ENCODE results near the gene CHAC1.

Gene CHAC1

DNA sequence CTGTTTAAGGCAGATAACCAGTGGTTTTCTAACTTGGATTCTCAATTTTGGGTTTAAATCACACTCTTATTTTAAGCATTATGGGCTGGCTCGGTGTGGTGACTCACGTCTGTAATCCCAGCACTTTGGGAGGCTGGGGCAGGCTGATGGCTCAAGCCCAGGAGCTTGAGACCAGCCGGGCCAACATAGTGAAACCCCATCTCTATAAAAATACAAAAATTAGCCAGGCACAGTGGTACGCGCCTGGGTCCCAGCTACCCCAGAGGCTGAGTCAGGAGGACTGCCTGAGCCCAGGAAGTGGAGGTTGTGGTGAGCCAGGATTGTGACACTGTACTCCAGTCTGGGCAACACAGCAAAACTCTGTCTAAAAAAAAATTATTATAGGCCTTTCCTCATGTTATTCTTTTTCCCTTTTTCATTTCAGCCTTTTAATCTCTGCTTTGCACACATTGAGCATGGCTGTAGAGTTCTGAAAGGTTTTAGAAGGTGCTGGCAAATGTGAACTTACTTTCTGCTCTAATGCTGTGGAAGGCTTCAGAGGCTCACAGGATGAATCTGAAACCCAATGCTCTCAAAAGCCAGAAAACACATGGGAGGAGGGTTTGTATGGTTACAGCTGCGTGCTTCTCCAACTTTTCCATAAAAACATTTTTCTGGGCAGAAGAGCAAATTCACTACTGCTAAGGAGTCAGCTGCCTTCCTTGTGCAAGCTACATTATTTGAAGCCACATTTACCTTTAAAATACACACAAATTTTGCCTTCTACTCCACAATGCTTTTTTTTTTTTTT lies 32.5 kb downstream of the CHAC1 start:
- DNase-seq (ENCODE audit: low read depth) = no peak

- DNase-seq (ENCODE audit: low read depth) = no peak
Measured at GRCh38 chr15:40986820-40987219, 33.5 kb downstream of the CHAC1 start.

GRCh38 chr15:40988156-40988555 lies 34.9 kb downstream of the CHAC1 start:
- DNase-seq (ENCODE audit: low read depth) = no peak

DNA sequence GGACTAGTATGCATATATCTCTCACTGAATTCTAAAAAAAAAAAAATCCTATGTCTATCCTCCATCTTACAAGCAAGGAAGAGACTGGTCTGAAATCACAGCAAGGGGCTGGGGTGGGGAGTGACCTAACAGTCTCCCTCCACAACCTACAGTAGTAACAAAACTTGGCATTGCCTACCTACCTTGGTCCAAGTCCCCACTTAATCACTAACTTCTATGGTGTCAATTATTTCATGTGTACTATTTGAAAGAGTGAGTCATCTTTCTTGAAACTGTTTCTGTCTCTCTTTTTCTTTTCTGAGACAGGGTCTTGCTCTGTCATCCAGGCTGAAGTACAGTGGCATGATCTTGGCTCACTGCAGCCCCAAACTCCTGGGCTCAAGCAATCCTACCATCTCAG lies 36.8 kb downstream of the CHAC1 start:
- no peak for DNase-seq (ENCODE audit: low read depth)

- DNase-seq (ENCODE audit: low read depth) = no peak
Measured at GRCh38 chr15:40990789-40991188, 37.5 kb downstream of the CHAC1 start.

DNA sequence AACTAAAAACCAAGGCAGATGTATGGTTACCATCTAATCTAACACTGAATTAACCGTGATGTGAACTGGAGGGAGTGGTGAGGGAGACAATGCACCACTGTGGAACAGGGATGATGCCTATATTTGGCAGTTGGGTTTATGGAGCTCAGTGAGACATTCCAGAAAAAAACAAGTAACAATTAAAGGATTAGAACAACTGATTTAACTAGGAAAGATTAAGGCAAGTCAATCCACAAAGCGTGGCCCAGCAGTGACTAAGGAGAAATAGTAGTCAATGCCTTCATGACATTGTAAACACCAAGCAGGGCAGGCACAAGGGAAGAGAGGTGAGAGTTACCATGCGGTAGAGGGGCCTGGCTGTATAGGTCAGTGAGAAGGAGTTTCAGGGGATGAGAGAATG lies 38.1 kb downstream of the CHAC1 start:
- DNase-seq (ENCODE audit: low read depth) = no peak

DNA sequence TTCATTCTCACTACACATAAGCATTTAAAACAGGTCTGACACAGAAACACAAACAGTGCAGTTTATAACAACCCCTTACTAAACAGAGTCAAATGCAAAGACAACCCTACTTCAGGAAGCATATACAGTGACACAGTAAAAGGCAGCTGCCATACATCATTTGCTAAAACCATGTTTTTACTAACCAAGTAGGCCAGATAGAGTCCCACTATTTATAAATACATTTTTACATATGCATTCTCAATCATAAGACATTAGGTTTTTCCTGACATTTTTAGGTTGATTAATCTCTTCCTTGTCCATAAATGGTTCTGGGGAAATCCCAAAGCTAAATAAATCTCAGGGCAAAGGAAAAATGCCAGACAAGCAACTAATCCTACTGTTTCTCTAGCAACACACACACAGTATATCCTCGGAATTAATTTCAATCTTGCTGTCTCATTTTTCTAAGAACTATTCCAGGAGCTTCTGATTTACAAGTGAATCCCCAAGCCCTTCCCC lies 39.0 kb downstream of the CHAC1 start:
- DNase-seq (ENCODE audit: low read depth) = no peak

GRCh38 chr15:40992825-40993224 lies 39.6 kb downstream of the CHAC1 start:
- DNase-seq (ENCODE audit: low read depth) = no peak

- no peak for DNase-seq (ENCODE audit: low read depth)
Measured at GRCh38 chr15:40995656-40996055, 42.4 kb downstream of the CHAC1 start.

GRCh38 chr15:40999190-40999589 lies 45.9 kb downstream of the CHAC1 start:
- DNase-seq (ENCODE audit: low read depth) = no peak

DNA sequence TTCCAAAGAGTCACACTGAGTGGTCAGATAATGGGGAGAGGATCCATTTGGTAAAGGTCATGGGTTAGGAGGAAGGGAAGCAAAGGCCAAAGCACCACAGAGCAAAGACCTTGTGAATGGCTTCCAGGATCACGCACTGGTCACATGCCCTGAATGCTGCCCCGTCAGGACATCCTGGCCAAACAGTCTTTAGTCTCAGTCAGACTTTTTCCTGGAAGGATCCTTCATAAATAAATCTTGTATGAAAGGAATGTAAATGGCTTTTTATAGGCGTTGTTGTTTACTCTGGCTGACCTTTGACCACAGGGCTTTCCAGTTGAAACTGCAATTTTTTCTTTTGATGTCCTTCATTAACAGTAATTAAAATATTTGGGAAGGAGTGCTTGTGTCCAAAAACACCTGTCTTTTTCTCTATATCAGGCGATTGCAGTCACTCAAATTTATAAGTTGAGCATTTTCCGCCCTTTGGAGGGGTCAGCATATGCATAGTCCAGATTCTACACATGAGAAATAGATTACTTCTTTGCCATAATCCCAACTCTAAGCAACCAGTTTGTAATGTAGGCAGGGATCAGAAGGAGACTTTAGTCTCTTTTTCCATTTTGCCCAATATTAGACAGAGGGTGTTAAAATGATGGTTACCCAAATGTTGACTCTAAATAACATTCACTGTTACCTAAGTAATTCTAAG lies 48.4 kb downstream of the CHAC1 start:
- no peak for DNase-seq (ENCODE audit: low read depth)

GRCh38 chr15:41004490-41004889 lies 51.2 kb downstream of the CHAC1 start:
- DNase-seq (ENCODE audit: low read depth) = no peak
